ENCODE data around the gene GALC.

GALC gene

GRCh38 chr14:87979689-87980088 lies 13.3 kb downstream of the GALC start:
- H3K27ac ChIP-seq (ENCODE audit: low read length) = no peak overlapping the region
- H2AFZ ChIP-seq (ENCODE audit: low read depth, low read length) = no peak overlapping the region
- H3K27me3 ChIP-seq (ENCODE audit: insufficient read depth, low read length, poor library complexity) = no peaks in the 10 kb centered on the region
- H3K4me3 ChIP-seq (ENCODE audit: low read depth in 1 of 2, low read length in 2 of 2) = no peak overlapping the region
- no peaks in the 10 kb centered on the region for H3K36me3 ChIP-seq (ENCODE audit: insufficient read depth, low read length)
- H4K20me1 ChIP-seq (ENCODE audit: insufficient read depth, low read length) = no peaks in the 10 kb centered on the region
- H3K9ac ChIP-seq (ENCODE audit: low read depth, low read length) = no peak overlapping the region
- no peaks in the 10 kb centered on the region for H3K79me2 ChIP-seq (ENCODE audit: insufficient read depth, low read length)
- no peak for DNase-seq
- no peak for ATAC-seq (ENCODE audit: insufficient read depth, low read depth)
- H3K4me2 ChIP-seq (ENCODE audit: insufficient read depth, low read length) = no peak overlapping the region
- TF ChIP-seq EZH2 (IDR thresholded peaks at IDR 0.05; ENCODE audit: borderline replicate concordance, low read depth, low read length, severe bottlenecking) = no peak
- TF ChIP-seq CTCF (IDR thresholded peaks at IDR 0.05; ENCODE audit: borderline replicate concordance, extremely low read depth, low read length, poor library complexity, severe bottlenecking) = no peak
- no peaks in the 10 kb centered on the region for H3K9me3 ChIP-seq (ENCODE audit: insufficient read depth, low read length, severe bottlenecking)
- H3K4me1 ChIP-seq (ENCODE audit: insufficient read depth, low read length) = no peaks in the 10 kb centered on the region

GRCh38 chr14:87975636-87976035 lies 17.3 kb downstream of the GALC start:
- no peak overlapping the region for H3K9ac ChIP-seq (ENCODE audit: low read depth, low read length)
- no peaks in the 10 kb centered on the region for H3K9me3 ChIP-seq (ENCODE audit: insufficient read depth, low read length, severe bottlenecking)
- no peaks in the 10 kb centered on the region for H3K27me3 ChIP-seq (ENCODE audit: insufficient read depth, low read length, poor library complexity)
- no peak for DNase-seq
- H3K36me3 ChIP-seq (ENCODE audit: insufficient read depth, low read length) = no peaks in the 10 kb centered on the region
- H3K27ac ChIP-seq (ENCODE audit: low read length) = no peak overlapping the region
- TF ChIP-seq EZH2 (IDR thresholded peaks at IDR 0.05; ENCODE audit: borderline replicate concordance, low read depth, low read length, severe bottlenecking) (no peak), CTCF (IDR thresholded peaks at IDR 0.05; ENCODE audit: borderline replicate concordance, extremely low read depth, low read length, poor library complexity, severe bottlenecking) (no peak)
- ATAC-seq (ENCODE audit: insufficient read depth, low read depth) = no peak
- no peaks in the 10 kb centered on the region for H4K20me1 ChIP-seq (ENCODE audit: insufficient read depth, low read length)
- H3K79me2 ChIP-seq (ENCODE audit: insufficient read depth, low read length) = no peaks in the 10 kb centered on the region
- H3K4me1 ChIP-seq (ENCODE audit: insufficient read depth, low read length) = no peaks in the 10 kb centered on the region
- no peak overlapping the region for H2AFZ ChIP-seq (ENCODE audit: low read depth, low read length)
- H3K4me3 ChIP-seq (ENCODE audit: low read depth in 1 of 2, low read length in 2 of 2) = no peak overlapping the region
- no peak overlapping the region for H3K4me2 ChIP-seq (ENCODE audit: insufficient read depth, low read length)

DNA sequence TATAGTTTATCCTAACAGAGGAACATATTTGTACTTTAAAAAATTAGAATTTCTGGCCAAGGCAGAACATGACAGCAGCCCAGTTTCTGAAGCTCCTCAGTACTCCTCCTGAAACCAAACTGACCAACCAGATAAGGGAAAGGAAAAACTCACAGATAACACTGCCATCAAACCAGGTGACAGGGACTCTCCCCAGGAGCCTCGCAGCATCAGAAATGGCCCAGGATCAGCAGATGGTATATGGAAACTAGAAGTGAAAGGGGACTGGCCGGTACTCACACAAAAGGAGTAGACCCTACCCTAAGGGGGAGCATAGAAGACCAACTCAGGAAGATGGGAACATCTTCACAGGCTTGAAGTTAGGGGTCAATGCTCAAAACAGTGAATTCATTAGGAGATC lies 22.0 kb downstream of the GALC start:
- DNase-seq = no peak

More for the DNA sequence above, 22.0 kb downstream of the GALC start:
- TF ChIP-seq EZH2 (IDR thresholded peaks at IDR 0.05; ENCODE audit: borderline replicate concordance, low read depth, low read length, severe bottlenecking) = no peak
- TF ChIP-seq CTCF (IDR thresholded peaks at IDR 0.05; ENCODE audit: borderline replicate concordance, extremely low read depth, low read length, poor library complexity, severe bottlenecking) = no peak
- H2AFZ ChIP-seq (ENCODE audit: low read depth, low read length) = peak overlapping the region; percentile 25; the same call in 1 of the 2 replicates
- no peaks in the 10 kb centered on the region for H4K20me1 ChIP-seq (ENCODE audit: insufficient read depth, low read length)
- H3K9ac ChIP-seq (ENCODE audit: low read depth, low read length) = no peak overlapping the region
- no peak for ATAC-seq (ENCODE audit: insufficient read depth, low read depth)
- no peaks in the 10 kb centered on the region for H3K9me3 ChIP-seq (ENCODE audit: insufficient read depth, low read length, severe bottlenecking)
- H3K36me3 ChIP-seq (ENCODE audit: insufficient read depth, low read length) = no peaks in the 10 kb centered on the region
- no peak overlapping the region for H3K4me3 ChIP-seq (ENCODE audit: low read depth in 1 of 2, low read length in 2 of 2)
- H3K79me2 ChIP-seq (ENCODE audit: insufficient read depth, low read length) = no peaks in the 10 kb centered on the region
- H3K4me2 ChIP-seq (ENCODE audit: insufficient read depth, low read length) = no peak overlapping the region
- H3K4me1 ChIP-seq (ENCODE audit: insufficient read depth, low read length) = no peaks in the 10 kb centered on the region
- H3K27me3 ChIP-seq (ENCODE audit: insufficient read depth, low read length, poor library complexity) = no peaks in the 10 kb centered on the region
- no peak overlapping the region for H3K27ac ChIP-seq (ENCODE audit: low read length)

All from DND-41 (cell line).